K562 (cell line): ENCODE data around the gene POU2F3.
"Not testable (repeated sequence)": the region's sequence is repeated elsewhere in the genome, so short reads cannot be mapped to it uniquely, and the experiment has no call there.

Experiments used
- ATF1 ChIP-seq, 2 experiments: fragments of 450-650 bp in 1 of 2; IDR thresholded peaks; 2 replicates each; pipeline ENCODE4 v1.6.1; 2016; ENCODE audit warnings: missing compliant biosample characterization in 1 of 2, missing genetic modification characterization in 1 of 2
- CHD1 ChIP-seq: fragments of 200-600 bp; sonication (generic); IDR thresholded peaks from one replicate; pipeline ENCODE4 v1.6.1; 2012; ENCODE audit warnings: mild to moderate bottlenecking, moderate library complexity, low read length, inconsistent platforms
- DACH1 ChIP-seq: fragments of 450-650 bp; IDR thresholded peaks from 2 replicates; pipeline ENCODE4 v1.6.1; 2018; ENCODE audit not compliant: partially characterized antibody
- PRDM10 ChIP-seq: fragments of 450-650 bp; IDR thresholded peaks from 2 replicates; pipeline ENCODE4 v1.6.1; 2018; ENCODE audit not compliant: partially characterized antibody
- TSHZ1 ChIP-seq: fragments of 250-450 bp; sonication (Bioruptor Pico); IDR thresholded peaks from 2 replicates; pipeline ENCODE4 v1.4.0; 2020; ENCODE audit warnings: mild to moderate bottlenecking, moderate library complexity
- ZBTB1 ChIP-seq: sonication (generic); formaldehyde crosslinking; IDR thresholded peaks from 2 replicates; pipeline ENCODE4 v1.8.1; 2023; ENCODE audit warnings: missing genetic modification reagents, low read depth, mild to moderate bottlenecking, borderline replicate concordance
- ZNF583 ChIP-seq: fragments of 250-450 bp; sonication (Bioruptor Pico); IDR thresholded peaks from 2 replicates; pipeline ENCODE4 v1.4.0; 2020
- TF ChIP-seq, protein P1 (sequence below), 3 experiments: IDR thresholded peaks in 2 of 3; conservative IDR thresholded peaks in 1 of 3; 2 replicates each; pipeline ENCODE4 v1.5.1; 2011 to 2012; ENCODE audit warnings: low read length in 3 of 3, mild to moderate bottlenecking in 3 of 3, control low read depth in 2 of 3, improper control_type of control experiment in 1 of 3, inconsistent platforms in 1 of 3, low read depth in 1 of 3, mixed read lengths in 1 of 3, moderate library complexity in 1 of 3; ENCODE audit not compliant: insufficient read depth in 2 of 3
- TF ChIP-seq, protein P2 (sequence below), 2 experiments: fragments of 250-450 bp in 1 of 2; fragments of 450-650 bp in 1 of 2; sonication (Bioruptor Pico) in 1 of 2; IDR thresholded peaks; 2 replicates each; pipeline versions ENCODE4 v1.6.1 to v1.8.0; 2016 to 2021; ENCODE audit warnings: mild to moderate bottlenecking in 2 of 2, moderate library complexity in 2 of 2, missing compliant biosample characterization in 1 of 2, missing genetic modification characterization in 1 of 2
- TF ChIP-seq, protein P3 (sequence below): sonication (generic); formaldehyde crosslinking; IDR thresholded peaks from 2 replicates; pipeline ENCODE4 v1.8.0; 2022; ENCODE audit warnings: missing genetic modification reagents, mild to moderate bottlenecking, borderline replicate concordance
- TF ChIP-seq, protein P4 (sequence below): fragments of 250-450 bp; sonication (Bioruptor Pico); IDR thresholded peaks from 2 replicates; pipeline ENCODE4 v1.4.0; 2020

DNA sequence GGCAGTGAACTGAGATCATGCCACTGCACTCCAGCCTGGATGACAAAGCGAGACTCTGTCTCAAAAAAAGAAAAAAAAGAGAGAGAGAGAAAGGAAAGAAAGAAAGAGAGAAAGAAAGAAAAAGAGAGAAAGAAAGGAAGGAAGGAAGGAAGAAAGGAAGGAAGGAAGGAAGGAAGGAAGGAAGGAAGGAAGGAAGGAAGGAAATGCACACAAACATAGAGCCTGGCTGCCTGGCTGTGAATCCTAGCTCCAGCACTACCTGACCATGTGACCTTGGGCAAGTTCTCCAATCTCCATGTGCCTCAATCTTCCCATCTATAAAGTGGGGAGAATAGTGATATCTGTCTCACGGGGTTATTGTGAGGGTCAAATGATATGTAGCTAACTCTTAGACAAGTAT, 34.0 kb downstream of the POU2F3 start:
- not testable (repeated sequence) for TF ChIP-seq PRDM10; ZNF583 (CRISPR knock-in tag); DACH1; ZBTB1 (CRISPR knock-in tag); CHD1; TSHZ1 (CRISPR knock-in tag); ATF1 (CRISPR knock-in tag; IDR thresholded peaks at IDR 0.05); ATF1 (tag; IDR thresholded peaks at IDR 0.05)
- TF ChIP-seq, protein P1, sequence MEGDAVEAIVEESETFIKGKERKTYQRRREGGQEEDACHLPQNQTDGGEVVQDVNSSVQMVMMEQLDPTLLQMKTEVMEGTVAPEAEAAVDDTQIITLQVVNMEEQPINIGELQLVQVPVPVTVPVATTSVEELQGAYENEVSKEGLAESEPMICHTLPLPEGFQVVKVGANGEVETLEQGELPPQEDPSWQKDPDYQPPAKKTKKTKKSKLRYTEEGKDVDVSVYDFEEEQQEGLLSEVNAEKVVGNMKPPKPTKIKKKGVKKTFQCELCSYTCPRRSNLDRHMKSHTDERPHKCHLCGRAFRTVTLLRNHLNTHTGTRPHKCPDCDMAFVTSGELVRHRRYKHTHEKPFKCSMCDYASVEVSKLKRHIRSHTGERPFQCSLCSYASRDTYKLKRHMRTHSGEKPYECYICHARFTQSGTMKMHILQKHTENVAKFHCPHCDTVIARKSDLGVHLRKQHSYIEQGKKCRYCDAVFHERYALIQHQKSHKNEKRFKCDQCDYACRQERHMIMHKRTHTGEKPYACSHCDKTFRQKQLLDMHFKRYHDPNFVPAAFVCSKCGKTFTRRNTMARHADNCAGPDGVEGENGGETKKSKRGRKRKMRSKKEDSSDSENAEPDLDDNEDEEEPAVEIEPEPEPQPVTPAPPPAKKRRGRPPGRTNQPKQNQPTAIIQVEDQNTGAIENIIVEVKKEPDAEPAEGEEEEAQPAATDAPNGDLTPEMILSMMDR (IDR thresholded peaks at IDR 0.05 in 2 of 3, conservative IDR thresholded peaks at IDR 0.05 in 1 of 3; ENCODE audit: insufficient read depth in 2 of 3, low read depth in 1 of 3, low read length in 3 of 3) = not testable (repeated sequence)
- TF ChIP-seq, protein P2, sequence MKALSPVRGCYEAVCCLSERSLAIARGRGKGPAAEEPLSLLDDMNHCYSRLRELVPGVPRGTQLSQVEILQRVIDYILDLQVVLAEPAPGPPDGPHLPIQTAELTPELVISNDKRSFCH (CRISPR knock-in tag; IDR thresholded peaks at IDR 0.05) = not testable (repeated sequence)
- TF ChIP-seq, protein P2 (tag; IDR thresholded peaks at IDR 0.05) = not testable (repeated sequence)
- TF ChIP-seq, protein P3, sequence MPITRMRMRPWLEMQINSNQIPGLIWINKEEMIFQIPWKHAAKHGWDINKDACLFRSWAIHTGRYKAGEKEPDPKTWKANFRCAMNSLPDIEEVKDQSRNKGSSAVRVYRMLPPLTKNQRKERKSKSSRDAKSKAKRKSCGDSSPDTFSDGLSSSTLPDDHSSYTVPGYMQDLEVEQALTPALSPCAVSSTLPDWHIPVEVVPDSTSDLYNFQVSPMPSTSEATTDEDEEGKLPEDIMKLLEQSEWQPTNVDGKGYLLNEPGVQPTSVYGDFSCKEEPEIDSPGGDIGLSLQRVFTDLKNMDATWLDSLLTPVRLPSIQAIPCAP (CRISPR knock-in tag) = not testable (repeated sequence)
- TF ChIP-seq, protein P4, sequence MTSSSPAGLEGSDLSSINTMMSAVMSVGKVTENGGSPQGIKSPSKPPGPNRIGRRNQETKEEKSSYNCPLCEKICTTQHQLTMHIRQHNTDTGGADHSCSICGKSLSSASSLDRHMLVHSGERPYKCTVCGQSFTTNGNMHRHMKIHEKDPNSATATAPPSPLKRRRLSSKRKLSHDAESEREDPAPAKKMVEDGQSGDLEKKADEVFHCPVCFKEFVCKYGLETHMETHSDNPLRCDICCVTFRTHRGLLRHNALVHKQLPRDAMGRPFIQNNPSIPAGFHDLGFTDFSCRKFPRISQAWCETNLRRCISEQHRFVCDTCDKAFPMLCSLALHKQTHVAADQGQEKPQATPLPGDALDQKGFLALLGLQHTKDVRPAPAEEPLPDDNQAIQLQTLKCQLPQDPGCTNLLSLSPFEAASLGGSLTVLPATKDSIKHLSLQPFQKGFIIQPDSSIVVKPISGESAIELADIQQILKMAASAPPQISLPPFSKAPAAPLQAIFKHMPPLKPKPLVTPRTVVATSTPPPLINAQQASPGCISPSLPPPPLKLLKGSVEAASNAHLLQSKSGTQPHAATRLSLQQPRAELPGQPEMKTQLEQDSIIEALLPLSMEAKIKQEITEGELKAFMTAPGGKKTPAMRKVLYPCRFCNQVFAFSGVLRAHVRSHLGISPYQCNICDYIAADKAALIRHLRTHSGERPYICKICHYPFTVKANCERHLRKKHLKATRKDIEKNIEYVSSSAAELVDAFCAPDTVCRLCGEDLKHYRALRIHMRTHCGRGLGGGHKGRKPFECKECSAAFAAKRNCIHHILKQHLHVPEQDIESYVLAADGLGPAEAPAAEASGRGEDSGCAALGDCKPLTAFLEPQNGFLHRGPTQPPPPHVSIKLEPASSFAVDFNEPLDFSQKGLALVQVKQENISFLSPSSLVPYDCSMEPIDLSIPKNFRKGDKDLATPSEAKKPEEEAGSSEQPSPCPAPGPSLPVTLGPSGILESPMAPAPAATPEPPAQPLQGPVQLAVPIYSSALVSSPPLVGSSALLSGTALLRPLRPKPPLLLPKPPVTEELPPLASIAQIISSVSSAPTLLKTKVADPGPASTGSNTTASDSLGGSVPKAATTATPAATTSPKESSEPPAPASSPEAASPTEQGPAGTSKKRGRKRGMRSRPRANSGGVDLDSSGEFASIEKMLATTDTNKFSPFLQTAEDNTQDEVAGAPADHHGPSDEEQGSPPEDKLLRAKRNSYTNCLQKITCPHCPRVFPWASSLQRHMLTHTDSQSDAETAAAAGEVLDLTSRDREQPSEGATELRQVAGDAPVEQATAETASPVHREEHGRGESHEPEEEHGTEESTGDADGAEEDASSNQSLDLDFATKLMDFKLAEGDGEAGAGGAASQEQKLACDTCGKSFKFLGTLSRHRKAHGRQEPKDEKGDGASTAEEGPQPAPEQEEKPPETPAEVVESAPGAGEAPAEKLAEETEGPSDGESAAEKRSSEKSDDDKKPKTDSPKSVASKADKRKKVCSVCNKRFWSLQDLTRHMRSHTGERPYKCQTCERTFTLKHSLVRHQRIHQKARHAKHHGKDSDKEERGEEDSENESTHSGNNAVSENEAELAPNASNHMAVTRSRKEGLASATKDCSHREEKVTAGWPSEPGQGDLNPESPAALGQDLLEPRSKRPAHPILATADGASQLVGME (CRISPR knock-in tag) = not testable (repeated sequence)
